Activated T-cell treated with anti-CD3 and anti-CD28 coated beads, Interleukin-2, amount 50 U/mL, for 24 hours (primary cell): ENCODE data around the gene PPP1R9B.
A peak's percentile ranks its signal among the peaks of the same experiment; 100 is the strongest.

Source experiments
- DNase-seq: peaks from one replicate; pipeline ENCODE4 v3.0.0-alpha.2; 2020
- H3K27ac Mint-ChIP-seq: 2 replicates; pipeline ENCODE4 v1.8.0; 2020; ENCODE audit warnings: mild to moderate bottlenecking, mixed read lengths
- H3K27me3 Mint-ChIP-seq: 2 replicates; pipeline ENCODE4 v1.8.0; 2020; ENCODE audit warnings: mixed read lengths
- H3K36me3 Mint-ChIP-seq: 2 replicates; pipeline ENCODE4 v1.8.0; 2020; ENCODE audit warnings: low read depth, mixed read lengths
- H3K4me1 Mint-ChIP-seq: 2 replicates; pipeline ENCODE4 v1.8.0; 2020; ENCODE audit warnings: low read depth, mixed read lengths
- H3K4me3 Mint-ChIP-seq: 2 replicates; pipeline ENCODE4 v1.8.0; 2020; ENCODE audit warnings: mild to moderate bottlenecking, moderate library complexity, mixed read lengths
- H3K9me3 Mint-ChIP-seq: 2 replicates; pipeline ENCODE4 v1.8.0; 2020; ENCODE audit warnings: mixed read lengths

Gene PPP1R9B

GRCh38 chr17:50181591-50182560, 31.4 kb upstream of the PPP1R9B start:
- Mint-ChIP-seq H3K27ac (no peak overlapping the region), H3K4me1 (peaks cover 27% of the 10 kb centered on the region), H3K36me3 (no peaks in the 10 kb centered on the region), H3K27me3 (no peaks in the 10 kb centered on the region), H3K9me3 (no peaks in the 10 kb centered on the region), H3K4me3 (no peak overlapping the region)
- DNase-seq, result no peak

GRCh38 chr17:50181144-50181543, 30.7 kb upstream of the PPP1R9B start:
- H3K4me1 Mint-ChIP-seq, result peaks cover 27% of the 10 kb centered on the region
- no peaks in the 10 kb centered on the region for H3K9me3 Mint-ChIP-seq
- H3K4me3 Mint-ChIP-seq, result no peak overlapping the region
- DNase-seq, result no peak
- H3K36me3 Mint-ChIP-seq, result no peaks in the 10 kb centered on the region
- no peaks in the 10 kb centered on the region for H3K27me3 Mint-ChIP-seq
- H3K27ac Mint-ChIP-seq, result no peak overlapping the region

GRCh38 chr17:50180620-50181019, 30.1 kb upstream of the PPP1R9B start:
- H3K36me3 Mint-ChIP-seq, result no peaks in the 10 kb centered on the region
- H3K4me3 Mint-ChIP-seq, result no peak overlapping the region
- H3K9me3 Mint-ChIP-seq, result no peaks in the 10 kb centered on the region
- H3K27me3 Mint-ChIP-seq, result no peaks in the 10 kb centered on the region
- no peak overlapping the region for H3K27ac Mint-ChIP-seq
- H3K4me1 Mint-ChIP-seq, result peaks cover 27% of the 10 kb centered on the region
- no peak for DNase-seq

GRCh38 chr17:50180111-50180510, 29.6 kb upstream of the PPP1R9B start:
- no peak for DNase-seq
- Mint-ChIP-seq H3K27me3 (no peaks in the 10 kb centered on the region), H3K4me3 (no peak overlapping the region), H3K4me1 (peaks cover 27% of the 10 kb centered on the region), H3K9me3 (no peaks in the 10 kb centered on the region), H3K27ac (no peak overlapping the region), H3K36me3 (no peaks in the 10 kb centered on the region)

GRCh38 chr17:50177983-50178834, 27.7 kb upstream of the PPP1R9B start:
- peak overlapping the region; percentile 69 for H3K27ac Mint-ChIP-seq
- H3K27me3 Mint-ChIP-seq, result no peaks in the 10 kb centered on the region
- DNase-seq, result peak; percentile 64
- H3K9me3 Mint-ChIP-seq, result no peaks in the 10 kb centered on the region
- H3K4me3 Mint-ChIP-seq, result peak overlapping the region; percentile 3
- H3K36me3 Mint-ChIP-seq, result no peaks in the 10 kb centered on the region
- H3K4me1 Mint-ChIP-seq, result peaks cover 15% of the 10 kb centered on the region

GRCh38 chr17:50177476-50177875, 27.0 kb upstream of the PPP1R9B start:
- Mint-ChIP-seq H3K4me1 (peaks cover 12% of the 10 kb centered on the region), H3K36me3 (no peaks in the 10 kb centered on the region), H3K27ac (no peak overlapping the region), H3K27me3 (no peaks in the 10 kb centered on the region), H3K4me3 (no peak overlapping the region), H3K9me3 (no peaks in the 10 kb centered on the region)
- DNase-seq, result no peak

GRCh38 chr17:50176559-50177357, 26.3 kb upstream of the PPP1R9B start:
- no peaks in the 10 kb centered on the region for H3K36me3 Mint-ChIP-seq
- H3K27ac Mint-ChIP-seq, result no peak overlapping the region
- DNase-seq, result no peak
- H3K4me3 Mint-ChIP-seq, result no peak overlapping the region
- no peaks in the 10 kb centered on the region for H3K9me3 Mint-ChIP-seq
- no peaks in the 10 kb centered on the region for H3K27me3 Mint-ChIP-seq
- H3K4me1 Mint-ChIP-seq, result peaks cover 12% of the 10 kb centered on the region

GRCh38 chr17:50175035-50175807, 24.7 kb upstream of the PPP1R9B start:
- H3K36me3 Mint-ChIP-seq, result no peaks in the 10 kb centered on the region
- DNase-seq, result no peak
- H3K4me1 Mint-ChIP-seq, result peaks cover 14% of the 10 kb centered on the region
- H3K4me3 Mint-ChIP-seq, result no peak overlapping the region
- H3K27ac Mint-ChIP-seq, result no peak overlapping the region
- no peaks in the 10 kb centered on the region for H3K9me3 Mint-ChIP-seq
- no peaks in the 10 kb centered on the region for H3K27me3 Mint-ChIP-seq

- no peaks in the 10 kb centered on the region for H3K9me3 Mint-ChIP-seq
- no peak overlapping the region for H3K4me3 Mint-ChIP-seq
- H3K27me3 Mint-ChIP-seq, result no peaks in the 10 kb centered on the region
- no peaks in the 10 kb centered on the region for H3K36me3 Mint-ChIP-seq
- H3K4me1 Mint-ChIP-seq, result peaks cover 15% of the 10 kb centered on the region
- no peak for DNase-seq
- no peak overlapping the region for H3K27ac Mint-ChIP-seq
These were observed 24.0 kb upstream of the PPP1R9B start for GRCh38 chr17:50174444-50174843.

GRCh38 chr17:50173335-50173941, 23.0 kb upstream of the PPP1R9B start:
- Mint-ChIP-seq H3K36me3 (no peaks in the 10 kb centered on the region), H3K9me3 (no peaks in the 10 kb centered on the region), H3K27ac (no peak overlapping the region), H3K4me3 (no peak overlapping the region), H3K4me1 (peaks cover 20% of the 10 kb centered on the region), H3K27me3 (no peaks in the 10 kb centered on the region)
- no peak for DNase-seq

GRCh38 chr17:50172936-50173334, 22.5 kb upstream of the PPP1R9B start:
- no peak for DNase-seq
- Mint-ChIP-seq H3K4me3 (no peak overlapping the region), H3K36me3 (no peaks in the 10 kb centered on the region), H3K9me3 (no peaks in the 10 kb centered on the region), H3K27ac (no peak overlapping the region), H3K4me1 (peaks cover 16% of the 10 kb centered on the region), H3K27me3 (no peaks in the 10 kb centered on the region)

- H3K4me3 Mint-ChIP-seq, result no peak overlapping the region
- DNase-seq, result no peak
- H3K36me3 Mint-ChIP-seq, result no peaks in the 10 kb centered on the region
- peaks cover 13% of the 10 kb centered on the region for H3K4me1 Mint-ChIP-seq
- H3K27ac Mint-ChIP-seq, result no peak overlapping the region
- no peaks in the 10 kb centered on the region for H3K9me3 Mint-ChIP-seq
- no peaks in the 10 kb centered on the region for H3K27me3 Mint-ChIP-seq
These were observed 21.7 kb upstream of the PPP1R9B start for GRCh38 chr17:50172130-50172529.

GRCh38 chr17:50171371-50172071, 21.0 kb upstream of the PPP1R9B start:
- H3K36me3 Mint-ChIP-seq, result no peaks in the 10 kb centered on the region
- H3K9me3 Mint-ChIP-seq, result no peaks in the 10 kb centered on the region
- H3K4me1 Mint-ChIP-seq, result peaks cover 13% of the 10 kb centered on the region
- no peak overlapping the region for H3K4me3 Mint-ChIP-seq
- no peaks in the 10 kb centered on the region for H3K27me3 Mint-ChIP-seq
- no peak overlapping the region for H3K27ac Mint-ChIP-seq
- no peak for DNase-seq
